Sigmoid colon (tissue), 4 donors: Measurements from ENCODE around the gene ZBTB3.

ENCODE experiments used
- EP300 ChIP-seq, 4 donors: sonication (generic); formaldehyde crosslinking; IDR thresholded peaks; one replicate each; pipeline ENCODE4 v1.6.1; 2017; ENCODE audit warnings: antibody characterized with exemption in 4 of 4
- POLR2A ChIP-seq, 2 donors: fragments of 450-650 bp; IDR thresholded peaks; one replicate each; pipeline ENCODE4 v1.6.1; 2016; ENCODE audit warnings: antibody characterized with exemption in 2 of 2, mild to moderate bottlenecking in 2 of 2, moderate library complexity in 2 of 2
- POLR2AphosphoS5 ChIP-seq, 4 donors: sonication (generic); formaldehyde crosslinking; IDR thresholded peaks; one replicate each; pipeline ENCODE4 v1.6.1; 2017; ENCODE audit warnings: antibody characterized with exemption in 4 of 4
- TF ChIP-seq, protein P1 (sequence below), 4 experiments: fragments of 450-650 bp in 3 of 4; fragments of 200-600 bp in 1 of 4; IDR thresholded peaks; one replicate each; pipeline ENCODE4 v1.5.1; 2016 to 2019; ENCODE audit warnings: antibody characterized with exemption in 4 of 4, mild to moderate bottlenecking in 3 of 4, moderate library complexity in 2 of 4

DNA sequence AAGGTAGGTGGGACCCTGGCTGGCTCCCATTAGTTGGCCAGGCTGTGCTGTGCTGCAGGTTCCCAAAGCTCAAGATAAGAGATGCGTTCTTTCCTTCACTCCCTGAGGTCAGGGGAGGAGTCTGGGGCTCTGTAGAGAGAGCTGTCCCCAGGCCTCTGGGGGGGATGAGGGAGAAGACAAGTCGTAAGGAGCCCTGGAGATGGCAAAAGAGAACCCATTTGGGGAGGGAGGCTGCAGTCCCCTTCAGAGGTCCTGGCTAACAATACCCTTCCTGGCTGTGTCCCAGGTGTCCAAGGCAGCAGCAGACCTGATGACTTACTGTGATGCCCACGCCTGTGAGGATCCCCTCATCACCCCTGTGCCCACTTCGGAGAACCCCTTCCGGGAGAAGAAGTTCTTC lies 45.6 kb downstream of the ZBTB3 start:
- TF ChIP-seq, protein P1, sequence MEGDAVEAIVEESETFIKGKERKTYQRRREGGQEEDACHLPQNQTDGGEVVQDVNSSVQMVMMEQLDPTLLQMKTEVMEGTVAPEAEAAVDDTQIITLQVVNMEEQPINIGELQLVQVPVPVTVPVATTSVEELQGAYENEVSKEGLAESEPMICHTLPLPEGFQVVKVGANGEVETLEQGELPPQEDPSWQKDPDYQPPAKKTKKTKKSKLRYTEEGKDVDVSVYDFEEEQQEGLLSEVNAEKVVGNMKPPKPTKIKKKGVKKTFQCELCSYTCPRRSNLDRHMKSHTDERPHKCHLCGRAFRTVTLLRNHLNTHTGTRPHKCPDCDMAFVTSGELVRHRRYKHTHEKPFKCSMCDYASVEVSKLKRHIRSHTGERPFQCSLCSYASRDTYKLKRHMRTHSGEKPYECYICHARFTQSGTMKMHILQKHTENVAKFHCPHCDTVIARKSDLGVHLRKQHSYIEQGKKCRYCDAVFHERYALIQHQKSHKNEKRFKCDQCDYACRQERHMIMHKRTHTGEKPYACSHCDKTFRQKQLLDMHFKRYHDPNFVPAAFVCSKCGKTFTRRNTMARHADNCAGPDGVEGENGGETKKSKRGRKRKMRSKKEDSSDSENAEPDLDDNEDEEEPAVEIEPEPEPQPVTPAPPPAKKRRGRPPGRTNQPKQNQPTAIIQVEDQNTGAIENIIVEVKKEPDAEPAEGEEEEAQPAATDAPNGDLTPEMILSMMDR (IDR thresholded peaks at IDR 0.05): no peak
- TF ChIP-seq POLR2A (IDR thresholded peaks at IDR 0.05) (no peak), POLR2AphosphoS5 (IDR thresholded peaks at IDR 0.05) (no peak), EP300 (IDR thresholded peaks at IDR 0.05) (no peak)
